Right lobe of liver (tissue), 6 donors: ENCODE data around the gene ENTPD3. TPM values are rescaled to one million over a fixed set of nuclear protein-coding genes. Genes with fewer than 3 reads are reported as not detected.

Experiments used
- ATAC-seq, 4 donors: fragments of 200-7000 bp; cut with Tn5 transposase; one replicate each; pipeline ENCODE4 v1.9.1; 2020; ENCODE audit warnings: mild to moderate bottlenecking in 4 of 4, moderate library complexity in 4 of 4
- DNase-seq, 3 donors: peaks; one replicate each; pipeline ENCODE4 v3.0.0-alpha.2; 2020
- H3K27ac ChIP-seq, 3 donors: fragments of 200-600 bp; one replicate each; pipeline ENCODE4 v1.8.0; 2022
- H3K27me3 ChIP-seq, 2 donors: fragments of 200-600 bp; one replicate each; pipeline ENCODE4 v1.8.0; 2022
- H3K36me3 ChIP-seq, 4 donors: fragments of 200-600 bp; sonication (generic) in 1 of 4; one replicate each; pipeline versions ENCODE4 v1.5.1 to v1.8.0; 2017 to 2022; ENCODE audit warnings: control low read depth in 1 of 4
- H3K4me1 ChIP-seq, 4 donors: fragments of 200-600 bp; sonication (generic) in 1 of 4; one replicate each; pipeline versions ENCODE4 v1.5.1 to v1.8.0; 2017 to 2022; ENCODE audit warnings: control low read depth in 1 of 4
- H3K4me3 ChIP-seq, 3 donors: fragments of 200-600 bp; one replicate each; pipeline ENCODE4 v1.8.0; 2022
- H3K9me3 ChIP-seq, 4 donors: fragments of 200-600 bp; sonication (generic) in 1 of 4; one replicate each; pipeline versions ENCODE4 v1.5.1 to v1.8.0; 2017 to 2022; ENCODE audit warnings: control low read depth in 1 of 4
- CTCF ChIP-seq, 4 donors: fragments of 200-600 bp in 3 of 4; fragments of 450-650 bp in 1 of 4; IDR thresholded peaks; one replicate each; pipeline versions ENCODE4 v1.5.1 to v1.8.0; 2016 to 2022; ENCODE audit warnings: antibody characterized with exemption in 4 of 4, mild to moderate bottlenecking in 2 of 4
- POLR2A ChIP-seq: fragments of 450-650 bp; IDR thresholded peaks from one replicate; pipeline ENCODE4 v1.6.1; 2017; ENCODE audit warnings: antibody characterized with exemption, mild to moderate bottlenecking
- WGBS: methylation state at CpG from one replicate; pipeline ENCODE4 v1.1.6; 2018; ENCODE audit warnings: low coverage, low lambda C conversion rate; ENCODE audit not compliant: insufficient coverage; ENCODE audit errors: missing lambda C conversion rate; 5-methylcytosine and 5-hydroxymethylcytosine counted together
- intact Hi-C, 2 donors: fragments of 100-400 bp; cut with DNase I; formaldehyde crosslinking; loops; one replicate each; pipeline versions ENCODE4 v1.11.2 to v1.14.1; 2022
- total RNA-seq, 6 experiments: library from RNA; depleted of rRNA in 2 of 6; stranded (reverse); fragments of >200 nt in 2 of 6; fragmentation: NEBNext Ultra II Directional in 3 of 6; extraction: Animal tissue kit (Norgen Biotek cat#: 25700) in 3 of 6; gene quantifications; one replicate each; pipeline versions ENCODE4 v1.1.0 to v1.2.4, GENCODE V29; 2016 to 2023
- donor health status: DM: no; HTN: yes; CAD: no.
- donor health status: DM: no; HTN: no; CAD: no.
- donor health status: DM: no; HTN: no; CAD: no.
- donor health status: DM: no; HTN: yes; CAD: no.
- donor health status: DM: no; HTN: yes; CAD: no.

ENTPD3 gene
- total RNA-seq, 6 experiments from 2014 or later = not detected

DNA sequence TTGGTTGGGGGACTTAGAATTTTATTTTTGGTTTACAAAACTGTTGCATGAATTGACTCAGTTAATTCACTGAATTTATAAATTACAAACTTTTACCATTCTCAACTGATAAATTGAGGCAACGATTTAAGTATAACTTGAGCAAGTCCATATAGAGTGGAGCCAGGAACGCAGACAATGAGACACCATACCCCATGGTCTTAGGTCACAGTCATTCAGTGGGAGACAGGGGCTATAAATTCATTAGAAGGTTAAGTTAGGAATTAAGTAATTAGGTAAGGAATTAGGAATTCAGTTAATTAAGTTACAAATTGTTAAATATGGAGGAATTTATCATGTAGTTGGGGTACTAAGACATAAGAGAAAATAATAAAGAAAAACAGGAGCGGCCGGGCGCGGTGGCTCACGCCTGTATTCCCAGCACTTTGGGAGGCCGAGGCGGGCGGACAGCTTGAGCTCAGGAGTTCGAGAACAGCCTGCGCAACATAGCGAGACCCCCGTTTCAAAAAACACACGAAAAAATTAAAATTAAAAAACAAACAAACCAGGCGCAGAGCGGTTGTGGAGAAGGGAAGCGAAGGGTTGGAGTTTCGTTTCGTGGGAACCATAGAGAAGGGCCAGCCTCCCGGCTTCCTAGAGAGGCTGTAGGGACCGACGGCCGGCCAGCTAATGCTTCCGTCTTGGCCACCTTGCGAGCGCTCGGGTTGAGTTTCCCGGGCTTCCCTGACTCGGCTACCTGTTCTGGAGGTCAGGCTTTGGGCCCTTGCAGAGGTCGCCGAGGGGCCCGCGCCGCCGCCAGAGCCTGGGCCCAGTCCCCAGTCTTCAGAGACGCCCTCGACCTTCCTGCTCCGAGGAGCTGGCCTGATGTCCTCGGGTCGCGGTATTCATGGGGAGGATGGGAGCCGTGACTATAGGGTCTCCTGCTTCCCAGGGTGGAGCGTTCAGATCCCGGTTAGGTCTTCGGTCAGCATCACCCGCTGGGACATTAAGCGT is 89.8 kb downstream of the ENTPD3 start, which contains the start of gene ZNF619:
ZNF619 (plus strand) TSS at position 645 of the 993 bp plus-strand sequence. CDS start 858 bp downstream, outside the sequence.
- Histone ChIP-seq H3K36me3 (peaks cover 0 to 7% (median 0%) of the 10 kb centered on the region in 4 donors), H3K27me3 (no peaks in the 10 kb centered on the region), H3K4me1 (peaks cover 0 to 6% (median 3%) of the 10 kb centered on the region in 4 donors), H3K27ac (peak within 1 kb of the TSS; percentile 58 to 70 (median 61)), H3K4me3 (peak within 1 kb of the TSS; percentile 43 to 95 (median 91)), H3K9me3 (no peaks in the 10 kb centered on the region)
- 7% methylated on average over 27 of the region's 48 CpGs for WGBS
- DNase-seq = peak; percentile 79 to 87 (median 81)
- TF ChIP-seq POLR2A (peak; percentile 36), CTCF (IDR thresholded peaks at IDR 0.05) (no peak)
- intact Hi-C loops = no loop called here
- peak; percentile 98 to 100 (median 98) for ATAC-seq

DNA sequence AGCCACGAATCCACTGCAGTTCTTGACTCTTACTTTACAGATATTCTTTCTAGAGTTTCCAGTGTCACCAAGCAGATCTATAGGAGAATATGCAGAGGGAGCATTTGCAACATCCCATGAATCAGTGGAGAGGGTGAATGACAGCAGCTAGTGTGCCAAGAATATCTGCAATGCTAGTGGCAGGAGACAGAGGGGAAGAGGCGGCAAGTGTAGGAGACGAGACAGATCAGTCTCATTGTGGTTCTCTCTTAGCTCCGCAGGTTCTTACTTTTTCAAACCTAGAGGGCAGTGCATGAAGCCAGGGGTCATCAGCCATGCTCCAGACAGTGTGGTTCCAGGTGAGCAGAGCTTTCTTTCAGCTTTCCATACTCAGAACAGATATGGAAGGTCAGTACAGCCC is 90.7 kb downstream of the ENTPD3 start:
- intact Hi-C loops = no loop called here
- 48% methylated on average over 4 of the region's 4 CpGs for WGBS
- TF ChIP-seq CTCF (IDR thresholded peaks at IDR 0.05) = no peak
- TF ChIP-seq POLR2A = no peak
- peak overlapping the region; percentile 43 to 95 (median 91) for H3K4me3 ChIP-seq
- H3K36me3 ChIP-seq = peaks cover 0 to 7% (median 2%) of the 10 kb centered on the region in 4 donors
- no peak for DNase-seq
- H3K27ac ChIP-seq = peak overlapping the region in 1 of 3 donors; percentile 61
- H3K9me3 ChIP-seq = no peaks in the 10 kb centered on the region
- no peaks in the 10 kb centered on the region for H3K27me3 ChIP-seq
- peaks cover 0 to 6% (median 3%) of the 10 kb centered on the region in 4 donors for H3K4me1 ChIP-seq
- peak in 2 of 4 donors; percentile 17 to 35 for ATAC-seq

Other genes with a start within 250 kb of the ENTPD3 start
- 10 to 100 TPM; 11.1 to 26.2 (median 20.5) TPM for gene EIF1B, start 77.5 kb upstream of the ENTPD3 start, total RNA-seq
- gene RPL14, start 70.2 kb downstream of the ENTPD3 start, total RNA-seq = 100 to 1,000 TPM; 173 to 573 (median 551) TPM
- 1 to 10 TPM; 2.0 to 5.2 (median 4.5) TPM for gene ZNF619, start 89.9 kb downstream of the ENTPD3 start, total RNA-seq
- gene ZNF620, start 118.9 kb downstream of the ENTPD3 start, total RNA-seq = 1 to 10 TPM; 1.1 to 2.3 (median 1.6) TPM
- gene ZNF621, start 137.8 kb downstream of the ENTPD3 start, total RNA-seq = 10 to 100 TPM in 1 of 6 experiments, 1 to 10 TPM in 5; 4.9 to 11.1 (median 7.8) TPM